ENCODE measurements around the gene LRRC56. TPM values are rescaled to one million over a fixed set of nuclear protein-coding genes. Genes with fewer than 3 reads are reported as not detected.
A peak's percentile ranks its signal among the peaks of the same experiment; 100 is the strongest.

The LRRC56 gene
- total RNA-seq, 2 donors from 2014 or later = 2.8 to 3.2 TPM

DNA sequence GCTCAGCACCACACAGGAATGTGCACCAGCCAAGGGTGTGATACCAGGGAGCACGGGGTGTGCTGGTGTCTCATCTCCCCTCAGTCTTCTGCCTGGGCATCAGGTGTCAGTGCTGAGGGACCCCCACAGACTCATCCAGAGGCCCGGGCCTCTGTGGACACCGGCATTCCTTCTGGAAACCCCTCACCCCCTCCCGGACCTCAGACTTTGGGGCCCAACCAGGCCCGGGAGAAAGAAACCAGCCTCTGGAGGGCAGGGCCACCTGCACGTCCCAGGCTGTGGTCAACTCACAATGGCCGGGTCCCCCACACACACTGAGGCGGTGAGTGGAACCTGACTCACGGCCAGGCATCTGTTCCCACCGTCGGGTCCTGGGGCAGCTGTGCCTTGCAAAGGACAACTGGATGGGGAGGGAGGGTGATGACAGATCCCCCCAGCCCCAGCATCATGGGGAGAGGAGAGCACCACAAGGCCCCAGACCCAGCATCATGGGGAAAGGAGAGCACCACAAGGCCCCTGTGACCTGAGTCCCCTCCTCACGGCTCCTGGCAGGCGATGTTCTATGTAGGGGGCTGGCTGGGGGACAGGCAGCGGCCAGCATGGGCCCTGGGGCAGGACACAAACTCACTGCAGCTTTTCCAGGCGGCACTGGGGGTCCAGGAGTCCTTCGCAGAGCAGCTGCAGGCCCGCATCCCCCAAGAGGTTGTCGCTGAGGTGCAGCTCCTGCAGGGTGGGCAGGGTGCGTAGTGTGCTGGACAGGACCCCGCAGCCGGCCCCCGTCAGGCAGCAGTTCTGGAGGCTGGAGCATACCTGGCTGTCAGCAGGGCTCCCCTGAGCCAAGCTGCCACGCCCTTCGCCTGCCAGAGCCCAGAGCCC lies 37.9 kb upstream of the LRRC56 start:
- Histone ChIP-seq H3K9me3 (no peaks in the 10 kb centered on the region), H3K27me3 (no peaks in the 10 kb centered on the region), H3K9ac (ENCODE audit: low read depth in 2 of 2, low read length in 2 of 2) (no peak overlapping the region), H3K36me3 (peaks cover 33% of the 10 kb centered on the region), H3K27ac (no peak overlapping the region), H3K4me1 (peaks cover 6% of the 10 kb centered on the region), H3K4me3 (no peak overlapping the region)
- no peak for TF ChIP-seq CTCF (IDR thresholded peaks at IDR 0.05)
- DNase-seq = no peak
- intact Hi-C loops (cut with DNase I) = loop anchor here (5.0 kb wide), 1 partner anchor 47 kb away; the partner anchor contains the start of gene PTDSS2

GRCh38 chr11:501001-501682 lies 36.2 kb upstream of the LRRC56 start:
- intact Hi-C loops (cut with DNase I) = loop anchor here (5.0 kb wide), 1 partner anchor 49 kb away; the partner anchor contains the start of gene PTDSS2
- Histone ChIP-seq H3K27ac (no peak overlapping the region), H3K4me1 (peaks cover 20% of the 10 kb centered on the region), H3K4me3 (no peak overlapping the region), H3K36me3 (peaks cover 26% of the 10 kb centered on the region), H3K9me3 (no peaks in the 10 kb centered on the region), H3K27me3 (no peaks in the 10 kb centered on the region), H3K9ac (ENCODE audit: low read depth in 2 of 2, low read length in 2 of 2) (no peak overlapping the region)
- DNase-seq = no peak
- no peak for TF ChIP-seq CTCF (IDR thresholded peaks at IDR 0.05)

GRCh38 chr11:501683-502287 lies 35.5 kb upstream of the LRRC56 start:
- no peak for DNase-seq
- TF ChIP-seq CTCF (IDR thresholded peaks at IDR 0.05) = no peak
- Histone ChIP-seq H3K27me3 (no peaks in the 10 kb centered on the region), H3K4me3 (no peak overlapping the region), H3K9me3 (no peaks in the 10 kb centered on the region), H3K36me3 (peaks cover 26% of the 10 kb centered on the region), H3K27ac (no peak overlapping the region), H3K9ac (ENCODE audit: low read depth in 2 of 2, low read length in 2 of 2) (peak overlapping the region in 1 of 2 donors; percentile 10), H3K4me1 (peaks cover 20% of the 10 kb centered on the region)
- intact Hi-C loops (cut with DNase I) = loop anchor here (5.0 kb wide), 1 partner anchor 49 kb away; the partner anchor contains the start of gene PTDSS2

- no peak for TF ChIP-seq CTCF (IDR thresholded peaks at IDR 0.05)
- peak overlapping the region in 1 of 2 donors; percentile 10 for H3K9ac ChIP-seq (ENCODE audit: low read depth in 2 of 2, low read length in 2 of 2)
- DNase-seq = no peak
- H3K4me3 ChIP-seq = no peak overlapping the region
- no peaks in the 10 kb centered on the region for H3K9me3 ChIP-seq
- peaks cover 20% of the 10 kb centered on the region for H3K4me1 ChIP-seq
- H3K27me3 ChIP-seq = no peaks in the 10 kb centered on the region
- no peak overlapping the region for H3K27ac ChIP-seq
- peaks cover 26% of the 10 kb centered on the region for H3K36me3 ChIP-seq
- intact Hi-C loops (cut with DNase I) = loop anchor here (5.0 kb wide), 1 partner anchor 50 kb away; the partner anchor contains the start of gene PTDSS2
Measured at GRCh38 chr11:502288-503178, 34.8 kb upstream of the LRRC56 start.
